ENCODE measurements around the gene SLC2A10. TPM values are rescaled to one million over a fixed set of nuclear protein-coding genes. Genes with fewer than 3 reads are reported as not detected.

SLC2A10 gene
- total RNA-seq, 3 donors from 2014 or later (not counting 1 experiment from before 2014, with no cell fraction given) = 0.26 to 2.2 (median 0.79) TPM

DNA sequence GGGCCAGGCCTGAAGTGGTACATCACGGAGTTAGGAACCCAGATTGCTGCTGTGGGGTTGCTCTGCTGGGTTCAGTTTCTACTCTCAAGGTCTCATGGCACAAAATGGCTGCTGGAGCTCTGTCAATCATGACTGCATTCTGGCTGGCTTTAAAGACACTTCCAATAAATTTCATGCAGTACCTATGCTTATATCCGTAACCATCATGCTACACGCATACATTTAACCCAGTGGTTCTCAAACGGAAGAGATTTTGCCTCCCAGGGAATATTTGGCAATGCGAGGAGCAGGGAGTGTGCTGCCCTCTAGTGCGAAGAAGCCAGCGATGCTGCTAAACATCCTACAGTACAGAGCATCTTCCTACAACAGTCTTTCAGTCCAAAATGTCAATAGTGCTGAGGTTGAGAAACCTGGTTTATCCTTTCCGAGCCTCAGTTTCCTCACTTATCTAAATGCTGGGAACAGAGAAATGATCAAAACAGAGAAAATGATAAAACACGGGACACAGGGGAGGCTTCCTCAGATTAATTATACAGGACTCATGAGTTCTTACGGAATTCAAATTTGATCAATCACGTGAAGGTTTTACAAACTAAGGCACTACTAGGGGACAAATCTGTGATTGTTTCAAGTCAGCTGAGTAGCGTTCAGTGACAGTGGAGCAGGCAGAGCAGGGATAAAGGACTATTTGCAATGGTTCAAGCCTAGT is 9.6 kb upstream of the SLC2A10 start:
- peaks cover 16 to 44% of the 10 kb centered on the region in 2 donors for H3K27me3 Mint-ChIP-seq (ENCODE audit: low read depth in 2 of 2)
- DNase-seq = no peak

DNA sequence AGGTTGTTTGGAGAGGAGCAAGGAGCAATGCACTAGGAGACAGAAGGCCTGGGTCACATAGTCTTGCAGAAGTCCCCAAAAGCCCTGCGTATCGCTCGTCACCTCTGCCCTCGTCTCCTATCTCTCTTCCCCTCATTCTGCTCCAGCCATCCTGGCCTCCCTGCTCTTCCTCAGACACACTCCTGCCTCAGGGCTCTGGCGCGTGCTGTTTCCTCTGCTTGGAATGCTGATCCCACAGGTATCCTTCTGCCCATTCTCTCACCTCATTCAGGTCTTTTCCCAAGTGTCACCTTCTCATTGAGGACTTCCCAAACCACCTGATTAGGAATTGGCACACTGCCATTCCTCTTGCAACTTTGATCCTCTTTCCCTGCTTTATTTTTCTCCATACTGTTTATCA is 9.0 kb upstream of the SLC2A10 start:
- Histone ChIP-seq H3K4me1 (ENCODE audit: control insufficient read depth, insufficient read depth, low read length) (no peaks in the 10 kb centered on the region), H3K27me3 (ENCODE audit: control insufficient read depth, insufficient read depth, low read length) (peaks cover 3% of the 10 kb centered on the region), H3K27ac (ENCODE audit: low read length) (no peak overlapping the region), H3K9me3 (ENCODE audit: control insufficient read depth, insufficient read depth, low read length) (no peaks in the 10 kb centered on the region), H3K36me3 (ENCODE audit: control insufficient read depth, insufficient read depth, low read length) (no peaks in the 10 kb centered on the region), H3K4me3 (ENCODE audit: low read length) (no peak overlapping the region)
- Mint-ChIP-seq H3K4me3 (no peak overlapping the region), H3K27ac (no peak overlapping the region), H3K9me3 (no peaks in the 10 kb centered on the region), H3K36me3 (no peaks in the 10 kb centered on the region), H3K27me3 (ENCODE audit: low read depth in 2 of 2) (peaks cover 16 to 44% of the 10 kb centered on the region in 2 donors), H3K4me1 (no peaks in the 10 kb centered on the region)
- no peak for DNase-seq
- 94% methylated on average over 6 of the region's 6 CpGs for whole genome bisulfite sequencing (ENCODE audit: insufficient coverage)
- ATAC-seq = no peak
- intact Hi-C loops (cut with micrococcal nuclease) = no loop called here
- TF ChIP-seq, protein P1, sequence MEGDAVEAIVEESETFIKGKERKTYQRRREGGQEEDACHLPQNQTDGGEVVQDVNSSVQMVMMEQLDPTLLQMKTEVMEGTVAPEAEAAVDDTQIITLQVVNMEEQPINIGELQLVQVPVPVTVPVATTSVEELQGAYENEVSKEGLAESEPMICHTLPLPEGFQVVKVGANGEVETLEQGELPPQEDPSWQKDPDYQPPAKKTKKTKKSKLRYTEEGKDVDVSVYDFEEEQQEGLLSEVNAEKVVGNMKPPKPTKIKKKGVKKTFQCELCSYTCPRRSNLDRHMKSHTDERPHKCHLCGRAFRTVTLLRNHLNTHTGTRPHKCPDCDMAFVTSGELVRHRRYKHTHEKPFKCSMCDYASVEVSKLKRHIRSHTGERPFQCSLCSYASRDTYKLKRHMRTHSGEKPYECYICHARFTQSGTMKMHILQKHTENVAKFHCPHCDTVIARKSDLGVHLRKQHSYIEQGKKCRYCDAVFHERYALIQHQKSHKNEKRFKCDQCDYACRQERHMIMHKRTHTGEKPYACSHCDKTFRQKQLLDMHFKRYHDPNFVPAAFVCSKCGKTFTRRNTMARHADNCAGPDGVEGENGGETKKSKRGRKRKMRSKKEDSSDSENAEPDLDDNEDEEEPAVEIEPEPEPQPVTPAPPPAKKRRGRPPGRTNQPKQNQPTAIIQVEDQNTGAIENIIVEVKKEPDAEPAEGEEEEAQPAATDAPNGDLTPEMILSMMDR (IDR thresholded peaks at IDR 0.05) = no peak

More for the DNA sequence above, 9.6 kb upstream of the SLC2A10 start:
- no peak overlapping the region for H3K27ac Mint-ChIP-seq
- Histone ChIP-seq H3K36me3 (ENCODE audit: control insufficient read depth, insufficient read depth, low read length) (no peaks in the 10 kb centered on the region), H3K4me3 (ENCODE audit: low read length) (no peak overlapping the region), H3K9me3 (ENCODE audit: control insufficient read depth, insufficient read depth, low read length) (no peaks in the 10 kb centered on the region), H3K27me3 (ENCODE audit: control insufficient read depth, insufficient read depth, low read length) (peaks cover 3% of the 10 kb centered on the region), H3K27ac (ENCODE audit: low read length) (no peak overlapping the region), H3K4me1 (ENCODE audit: control insufficient read depth, insufficient read depth, low read length) (no peaks in the 10 kb centered on the region)
- no peaks in the 10 kb centered on the region for H3K4me1 Mint-ChIP-seq
- ATAC-seq = no peak
- no peak overlapping the region for H3K4me3 Mint-ChIP-seq
- WGBS (ENCODE audit: insufficient coverage) = 69% methylated on average over 12 of the region's 12 CpGs
- intact Hi-C loops (cut with micrococcal nuclease) = no loop called here
- H3K9me3 Mint-ChIP-seq = no peaks in the 10 kb centered on the region
- H3K36me3 Mint-ChIP-seq = no peaks in the 10 kb centered on the region
- TF ChIP-seq, protein P1 (IDR thresholded peaks at IDR 0.05) = no peak

DNA sequence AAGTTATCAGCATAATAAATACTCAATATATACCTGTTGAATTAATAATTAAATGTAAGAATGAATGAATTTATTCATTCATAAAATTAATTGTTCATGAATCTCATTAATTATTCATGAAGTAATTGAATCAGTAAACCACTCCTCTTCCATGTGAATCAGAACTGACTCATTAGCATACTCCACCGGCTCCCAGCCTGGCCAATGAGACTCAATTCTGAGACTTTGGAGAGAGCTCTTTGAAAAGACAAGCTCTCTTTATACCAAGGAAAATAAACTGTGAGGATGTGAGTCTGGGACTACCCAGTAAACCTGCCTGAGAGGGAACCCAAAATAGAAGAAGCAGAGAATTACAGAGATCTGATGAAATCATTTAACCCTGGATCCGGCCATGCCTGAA is 8.4 kb upstream of the SLC2A10 start:
- ATAC-seq (no peak), DNase-seq (no peak)
- TF ChIP-seq, protein P1 (IDR thresholded peaks at IDR 0.05) = no peak
- H3K9me3 ChIP-seq (ENCODE audit: control insufficient read depth, insufficient read depth, low read length) = no peaks in the 10 kb centered on the region
- Mint-ChIP-seq H3K36me3 (no peaks in the 10 kb centered on the region), H3K4me3 (no peak overlapping the region), H3K27me3 (ENCODE audit: low read depth in 2 of 2) (peaks cover 16 to 44% of the 10 kb centered on the region in 2 donors), H3K27ac (no peak overlapping the region), H3K4me1 (no peaks in the 10 kb centered on the region), H3K9me3 (no peaks in the 10 kb centered on the region)
- H3K27me3 ChIP-seq (ENCODE audit: control insufficient read depth, insufficient read depth, low read length) = peaks cover 3% of the 10 kb centered on the region
- H3K36me3 ChIP-seq (ENCODE audit: control insufficient read depth, insufficient read depth, low read length) = no peaks in the 10 kb centered on the region
- no peaks in the 10 kb centered on the region for H3K4me1 ChIP-seq (ENCODE audit: control insufficient read depth, insufficient read depth, low read length)
- no peak overlapping the region for H3K4me3 ChIP-seq (ENCODE audit: low read length)
- WGBS (ENCODE audit: insufficient coverage) = 88% methylated on average over 1 of the region's 2 CpGs
- no peak overlapping the region for H3K27ac ChIP-seq (ENCODE audit: low read length)
- intact Hi-C loops (cut with micrococcal nuclease) = no loop called here

DNA sequence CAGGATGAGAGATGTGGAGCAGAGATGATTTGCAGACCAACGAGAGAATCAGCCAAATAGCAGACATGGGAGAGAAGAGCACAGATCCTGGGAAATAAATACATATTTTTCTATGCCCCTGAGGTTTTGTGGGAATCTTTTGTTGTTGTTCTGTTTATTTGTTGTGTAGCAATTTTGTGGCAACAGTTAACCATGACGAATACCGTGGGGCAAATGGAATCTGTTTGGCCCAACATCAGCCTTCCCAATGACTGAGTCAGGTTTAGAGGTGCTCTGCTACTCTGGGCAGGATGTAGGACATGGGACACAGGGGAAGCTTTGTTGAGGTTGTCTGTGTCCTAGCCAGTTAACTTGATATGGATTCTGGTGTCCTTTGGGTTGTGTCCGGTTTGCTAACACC is 7.9 kb upstream of the SLC2A10 start:
- no peak for ATAC-seq
- H3K36me3 Mint-ChIP-seq = no peaks in the 10 kb centered on the region
- H3K4me3 ChIP-seq (ENCODE audit: low read length) = no peak overlapping the region
- intact Hi-C loops (cut with micrococcal nuclease) = no loop called here
- no peak overlapping the region for H3K27ac Mint-ChIP-seq
- 89% methylated on average over 3 of the region's 4 CpGs for WGBS (ENCODE audit: insufficient coverage)
- peaks cover 3% of the 10 kb centered on the region for H3K27me3 ChIP-seq (ENCODE audit: control insufficient read depth, insufficient read depth, low read length)
- H3K36me3 ChIP-seq (ENCODE audit: control insufficient read depth, insufficient read depth, low read length) = no peaks in the 10 kb centered on the region
- no peak overlapping the region for H3K4me3 Mint-ChIP-seq
- no peaks in the 10 kb centered on the region for H3K9me3 ChIP-seq (ENCODE audit: control insufficient read depth, insufficient read depth, low read length)
- H3K9me3 Mint-ChIP-seq = no peaks in the 10 kb centered on the region
- no peak for DNase-seq
- H3K27ac ChIP-seq (ENCODE audit: low read length) = no peak overlapping the region
- H3K4me1 Mint-ChIP-seq = no peaks in the 10 kb centered on the region
- H3K27me3 Mint-ChIP-seq (ENCODE audit: low read depth in 2 of 2) = peaks cover 16 to 44% of the 10 kb centered on the region in 2 donors
- TF ChIP-seq, protein P1 (IDR thresholded peaks at IDR 0.05) = no peak
- no peaks in the 10 kb centered on the region for H3K4me1 ChIP-seq (ENCODE audit: control insufficient read depth, insufficient read depth, low read length)

Data from natural killer cell (primary cell).